ENCODE results near the gene CX3CR1.
"Not testable (repeated sequence)": the region's sequence is repeated elsewhere in the genome, so short reads cannot be mapped to it uniquely, and the experiment has no call there.

Gene CX3CR1

GRCh38 chr3:39250116-39250747 is 29.6 kb downstream of the CX3CR1 start:
- Histone ChIP-seq H2AFZ (ENCODE audit: low read depth, low read length) (no peak overlapping the region), H3K4me3 (ENCODE audit: low read length) (no peak overlapping the region), H3K9me3 (ENCODE audit: low read length) (no peaks in the 10 kb centered on the region), H3K4me1 (ENCODE audit: insufficient read depth, low read length) (no peaks in the 10 kb centered on the region), H3K27me3 (ENCODE audit: insufficient read depth, low read length) (peaks cover 2% of the 10 kb centered on the region), H3K36me3 (ENCODE audit: insufficient read depth, low read length) (no peaks in the 10 kb centered on the region)

- H3K4me3 ChIP-seq (ENCODE audit: low read length), result no peak overlapping the region
- no peaks in the 10 kb centered on the region for H3K4me1 ChIP-seq (ENCODE audit: insufficient read depth, low read length)
- no peaks in the 10 kb centered on the region for H3K36me3 ChIP-seq (ENCODE audit: insufficient read depth, low read length)
- H3K9me3 ChIP-seq (ENCODE audit: low read length), result no peaks in the 10 kb centered on the region
- H3K27me3 ChIP-seq (ENCODE audit: insufficient read depth, low read length), result peaks cover 2% of the 10 kb centered on the region
- H2AFZ ChIP-seq (ENCODE audit: low read depth, low read length), result no peak overlapping the region
Observed at GRCh38 chr3:39249453-39250115, 30.3 kb downstream of the CX3CR1 start.

- Histone ChIP-seq H3K4me3 (ENCODE audit: low read length) (no peak overlapping the region), H3K4me1 (ENCODE audit: insufficient read depth, low read length) (no peaks in the 10 kb centered on the region), H3K36me3 (ENCODE audit: insufficient read depth, low read length) (no peaks in the 10 kb centered on the region), H3K9me3 (ENCODE audit: low read length) (no peaks in the 10 kb centered on the region), H2AFZ (ENCODE audit: low read depth, low read length) (no peak overlapping the region), H3K27me3 (ENCODE audit: insufficient read depth, low read length) (peaks cover 6% of the 10 kb centered on the region)
Observed at GRCh38 chr3:39241561-39241960, 38.3 kb downstream of the CX3CR1 start.

- H3K4me3 ChIP-seq (ENCODE audit: low read length), result no peak overlapping the region
- no peaks in the 10 kb centered on the region for H3K36me3 ChIP-seq (ENCODE audit: insufficient read depth, low read length)
- H2AFZ ChIP-seq (ENCODE audit: low read depth, low read length), result no peak overlapping the region
- H3K4me1 ChIP-seq (ENCODE audit: insufficient read depth, low read length), result no peaks in the 10 kb centered on the region
- H3K27me3 ChIP-seq (ENCODE audit: insufficient read depth, low read length), result peaks cover 6% of the 10 kb centered on the region
- H3K9me3 ChIP-seq (ENCODE audit: low read length), result no peaks in the 10 kb centered on the region
Observed at GRCh38 chr3:39237027-39237426, 42.8 kb downstream of the CX3CR1 start.

GRCh38 chr3:39234651-39235050 is 45.2 kb downstream of the CX3CR1 start:
- Histone ChIP-seq H3K4me1 (ENCODE audit: insufficient read depth, low read length) (no peaks in the 10 kb centered on the region), H3K9me3 (ENCODE audit: low read length) (no peaks in the 10 kb centered on the region), H3K36me3 (ENCODE audit: insufficient read depth, low read length) (no peaks in the 10 kb centered on the region), H2AFZ (ENCODE audit: low read depth, low read length) (no peak overlapping the region), H3K27me3 (ENCODE audit: insufficient read depth, low read length) (peaks cover 6% of the 10 kb centered on the region), H3K4me3 (ENCODE audit: low read length) (no peak overlapping the region)

- Histone ChIP-seq H2AFZ (ENCODE audit: low read depth, low read length) (no peak overlapping the region), H3K4me1 (ENCODE audit: insufficient read depth, low read length) (no peaks in the 10 kb centered on the region), H3K36me3 (ENCODE audit: insufficient read depth, low read length) (no peaks in the 10 kb centered on the region), H3K9me3 (ENCODE audit: low read length) (no peaks in the 10 kb centered on the region), H3K27me3 (ENCODE audit: insufficient read depth, low read length) (peaks cover 6% of the 10 kb centered on the region), H3K4me3 (ENCODE audit: low read length) (no peak overlapping the region)
Observed at GRCh38 chr3:39232859-39233258, 47.0 kb downstream of the CX3CR1 start.

- H3K9me3 ChIP-seq (ENCODE audit: low read length), result no peaks in the 10 kb centered on the region
- no peak overlapping the region for H2AFZ ChIP-seq (ENCODE audit: low read depth, low read length)
Observed at GRCh38 chr3:39230453-39230852, 49.4 kb downstream of the CX3CR1 start.

GRCh38 chr3:39228496-39228895 is 51.3 kb downstream of the CX3CR1 start:
- H2AFZ ChIP-seq (ENCODE audit: low read depth, low read length), result no peak overlapping the region

More at GRCh38 chr3:39230453-39230852, 49.4 kb downstream of the CX3CR1 start:
- Histone ChIP-seq H3K4me3 (ENCODE audit: low read length) (no peak overlapping the region), H3K4me1 (ENCODE audit: insufficient read depth, low read length) (no peaks in the 10 kb centered on the region), H3K36me3 (ENCODE audit: insufficient read depth, low read length) (no peaks in the 10 kb centered on the region), H3K27me3 (ENCODE audit: insufficient read depth, low read length) (no peaks in the 10 kb centered on the region)

GRCh38 chr3:39227596-39227995 is 52.2 kb downstream of the CX3CR1 start:
- H3K9me3 ChIP-seq (ENCODE audit: low read length); H3K36me3 ChIP-seq (ENCODE audit: insufficient read depth, low read length); H2AFZ ChIP-seq (ENCODE audit: low read depth, low read length); H3K4me3 ChIP-seq (ENCODE audit: low read length); H3K27me3 ChIP-seq (ENCODE audit: insufficient read depth, low read length); H3K4me1 ChIP-seq (ENCODE audit: insufficient read depth, low read length): not testable (repeated sequence)

More at GRCh38 chr3:39228496-39228895, 51.3 kb downstream of the CX3CR1 start:
- no peaks in the 10 kb centered on the region for H3K4me1 ChIP-seq (ENCODE audit: insufficient read depth, low read length)
- no peaks in the 10 kb centered on the region for H3K27me3 ChIP-seq (ENCODE audit: insufficient read depth, low read length)
- no peaks in the 10 kb centered on the region for H3K36me3 ChIP-seq (ENCODE audit: insufficient read depth, low read length)
- no peak overlapping the region for H3K4me3 ChIP-seq (ENCODE audit: low read length)
- no peaks in the 10 kb centered on the region for H3K9me3 ChIP-seq (ENCODE audit: low read length)

- Histone ChIP-seq H3K9me3 (ENCODE audit: low read length) (no peaks in the 10 kb centered on the region), H3K4me3 (ENCODE audit: low read length) (no peak overlapping the region)
Observed at GRCh38 chr3:39226106-39226741, 53.6 kb downstream of the CX3CR1 start.

GRCh38 chr3:39224288-39224687 is 55.5 kb downstream of the CX3CR1 start:
- H3K36me3 ChIP-seq (ENCODE audit: insufficient read depth, low read length), result no peaks in the 10 kb centered on the region
- H3K4me1 ChIP-seq (ENCODE audit: insufficient read depth, low read length), result no peaks in the 10 kb centered on the region
- H3K9me3 ChIP-seq (ENCODE audit: low read length), result no peaks in the 10 kb centered on the region
- no peak overlapping the region for H2AFZ ChIP-seq (ENCODE audit: low read depth, low read length)
- peaks cover 3% of the 10 kb centered on the region for H3K27me3 ChIP-seq (ENCODE audit: insufficient read depth, low read length)
- H3K4me3 ChIP-seq (ENCODE audit: low read length), result no peak overlapping the region

More at GRCh38 chr3:39226106-39226741, 53.6 kb downstream of the CX3CR1 start:
- Histone ChIP-seq H3K36me3 (ENCODE audit: insufficient read depth, low read length) (no peaks in the 10 kb centered on the region), H3K4me1 (ENCODE audit: insufficient read depth, low read length) (no peaks in the 10 kb centered on the region), H3K27me3 (ENCODE audit: insufficient read depth, low read length) (no peaks in the 10 kb centered on the region), H2AFZ (ENCODE audit: low read depth, low read length) (no peak overlapping the region)

GRCh38 chr3:39222939-39223338 is 56.9 kb downstream of the CX3CR1 start:
- no peaks in the 10 kb centered on the region for H3K36me3 ChIP-seq (ENCODE audit: insufficient read depth, low read length)
- peaks cover 3% of the 10 kb centered on the region for H3K27me3 ChIP-seq (ENCODE audit: insufficient read depth, low read length)
- H3K4me1 ChIP-seq (ENCODE audit: insufficient read depth, low read length), result no peaks in the 10 kb centered on the region
- no peaks in the 10 kb centered on the region for H3K9me3 ChIP-seq (ENCODE audit: low read length)
- no peak overlapping the region for H3K4me3 ChIP-seq (ENCODE audit: low read length)
- no peak overlapping the region for H2AFZ ChIP-seq (ENCODE audit: low read depth, low read length)

GRCh38 chr3:39222462-39222861 is 57.4 kb downstream of the CX3CR1 start:
- no peak overlapping the region for H2AFZ ChIP-seq (ENCODE audit: low read depth, low read length)
- no peaks in the 10 kb centered on the region for H3K36me3 ChIP-seq (ENCODE audit: insufficient read depth, low read length)
- H3K27me3 ChIP-seq (ENCODE audit: insufficient read depth, low read length), result peaks cover 3% of the 10 kb centered on the region
- no peaks in the 10 kb centered on the region for H3K9me3 ChIP-seq (ENCODE audit: low read length)
- H3K4me3 ChIP-seq (ENCODE audit: low read length), result no peak overlapping the region
- H3K4me1 ChIP-seq (ENCODE audit: insufficient read depth, low read length), result no peaks in the 10 kb centered on the region
